ENCODE measurements around the gene GRID1.

DNA sequence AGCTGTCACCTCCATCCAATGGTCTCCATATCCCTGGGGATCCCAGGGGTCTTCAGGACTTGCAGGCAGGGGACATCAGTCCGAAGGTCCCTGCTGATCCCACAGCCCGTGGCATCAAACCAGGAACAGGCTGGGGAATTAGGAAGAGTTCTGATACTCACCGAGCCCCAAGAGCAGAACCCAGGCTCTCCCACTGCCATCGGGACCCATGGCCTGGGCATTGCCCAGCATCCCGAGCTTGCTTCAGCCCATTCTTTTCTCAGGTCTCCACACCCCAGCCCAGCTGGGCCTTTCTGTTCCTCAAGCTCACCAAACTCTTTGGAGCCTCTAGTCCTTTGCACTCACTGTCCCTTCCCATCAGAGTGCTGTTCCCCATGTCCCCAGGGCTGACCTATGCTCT, 280.9 kb downstream of the GRID1 start:
- TF ChIP-seq, protein P1, sequence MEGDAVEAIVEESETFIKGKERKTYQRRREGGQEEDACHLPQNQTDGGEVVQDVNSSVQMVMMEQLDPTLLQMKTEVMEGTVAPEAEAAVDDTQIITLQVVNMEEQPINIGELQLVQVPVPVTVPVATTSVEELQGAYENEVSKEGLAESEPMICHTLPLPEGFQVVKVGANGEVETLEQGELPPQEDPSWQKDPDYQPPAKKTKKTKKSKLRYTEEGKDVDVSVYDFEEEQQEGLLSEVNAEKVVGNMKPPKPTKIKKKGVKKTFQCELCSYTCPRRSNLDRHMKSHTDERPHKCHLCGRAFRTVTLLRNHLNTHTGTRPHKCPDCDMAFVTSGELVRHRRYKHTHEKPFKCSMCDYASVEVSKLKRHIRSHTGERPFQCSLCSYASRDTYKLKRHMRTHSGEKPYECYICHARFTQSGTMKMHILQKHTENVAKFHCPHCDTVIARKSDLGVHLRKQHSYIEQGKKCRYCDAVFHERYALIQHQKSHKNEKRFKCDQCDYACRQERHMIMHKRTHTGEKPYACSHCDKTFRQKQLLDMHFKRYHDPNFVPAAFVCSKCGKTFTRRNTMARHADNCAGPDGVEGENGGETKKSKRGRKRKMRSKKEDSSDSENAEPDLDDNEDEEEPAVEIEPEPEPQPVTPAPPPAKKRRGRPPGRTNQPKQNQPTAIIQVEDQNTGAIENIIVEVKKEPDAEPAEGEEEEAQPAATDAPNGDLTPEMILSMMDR (IDR thresholded peaks at IDR 0.05): no peak
- no peak for TF ChIP-seq POLR2A (IDR thresholded peaks at IDR 0.05)

Data from Peyer's patch (tissue), 4 donors.